ENCODE measurements around the gene CDK6.
"Not testable (repeated sequence)": the region's sequence is repeated elsewhere in the genome, so short reads cannot be mapped to it uniquely, and the experiment has no call there.

The CDK6 gene

DNA sequence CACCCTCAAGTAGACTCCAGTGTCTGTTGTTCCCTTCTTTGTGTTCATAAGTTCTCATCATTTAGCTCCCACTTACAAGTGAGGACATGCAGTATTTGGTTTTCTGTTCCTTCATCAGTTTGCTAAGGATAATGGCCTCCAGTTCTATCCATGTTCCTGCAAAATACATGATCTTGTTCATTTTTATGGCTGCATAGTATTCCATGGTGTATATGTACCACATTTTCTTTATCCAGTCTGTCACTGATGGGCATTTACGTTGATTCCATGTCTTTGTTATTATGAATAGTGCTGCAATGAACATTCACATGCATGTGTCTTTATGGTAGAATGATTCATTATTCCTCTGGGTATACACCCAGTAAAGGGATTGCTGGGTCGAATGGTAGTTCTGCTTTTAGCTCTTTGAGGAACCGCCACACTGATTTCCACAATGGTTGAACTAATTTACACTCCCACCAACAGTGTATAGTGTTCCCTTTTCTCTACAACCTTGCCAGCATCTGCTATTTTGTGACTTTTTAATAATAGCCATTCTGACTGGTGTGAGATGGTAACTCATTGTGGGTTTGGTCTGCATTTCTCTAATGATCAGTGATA lies 79.0 kb downstream of the CDK6 start:
- not testable (repeated sequence) for FAIRE-seq

- FAIRE-seq, result no peak
Measured at GRCh38 chr7:92755680-92756079, 80.7 kb downstream of the CDK6 start.

GRCh38 chr7:92754919-92755581 lies 81.3 kb downstream of the CDK6 start:
- FAIRE-seq, result no peak

DNA sequence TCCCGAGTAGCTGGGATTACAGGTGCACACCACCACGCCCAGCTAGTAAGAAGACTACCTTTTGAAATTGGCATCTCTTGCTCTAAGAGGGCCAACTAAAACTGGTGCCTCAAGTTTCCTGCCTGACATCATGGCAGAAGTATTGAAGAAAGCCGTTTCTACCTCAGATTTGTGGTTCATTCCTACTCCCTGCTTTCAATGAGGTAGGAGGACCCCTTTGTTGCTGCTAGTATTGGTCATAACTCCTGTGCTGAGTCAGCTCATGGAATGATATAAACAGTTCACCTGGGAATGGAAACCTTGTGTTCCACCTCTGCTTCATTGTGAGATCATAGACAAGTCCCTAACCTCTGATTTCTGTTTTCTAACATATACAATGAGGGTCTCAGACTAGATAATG lies 82.8 kb downstream of the CDK6 start:
- no peak for FAIRE-seq

DNA sequence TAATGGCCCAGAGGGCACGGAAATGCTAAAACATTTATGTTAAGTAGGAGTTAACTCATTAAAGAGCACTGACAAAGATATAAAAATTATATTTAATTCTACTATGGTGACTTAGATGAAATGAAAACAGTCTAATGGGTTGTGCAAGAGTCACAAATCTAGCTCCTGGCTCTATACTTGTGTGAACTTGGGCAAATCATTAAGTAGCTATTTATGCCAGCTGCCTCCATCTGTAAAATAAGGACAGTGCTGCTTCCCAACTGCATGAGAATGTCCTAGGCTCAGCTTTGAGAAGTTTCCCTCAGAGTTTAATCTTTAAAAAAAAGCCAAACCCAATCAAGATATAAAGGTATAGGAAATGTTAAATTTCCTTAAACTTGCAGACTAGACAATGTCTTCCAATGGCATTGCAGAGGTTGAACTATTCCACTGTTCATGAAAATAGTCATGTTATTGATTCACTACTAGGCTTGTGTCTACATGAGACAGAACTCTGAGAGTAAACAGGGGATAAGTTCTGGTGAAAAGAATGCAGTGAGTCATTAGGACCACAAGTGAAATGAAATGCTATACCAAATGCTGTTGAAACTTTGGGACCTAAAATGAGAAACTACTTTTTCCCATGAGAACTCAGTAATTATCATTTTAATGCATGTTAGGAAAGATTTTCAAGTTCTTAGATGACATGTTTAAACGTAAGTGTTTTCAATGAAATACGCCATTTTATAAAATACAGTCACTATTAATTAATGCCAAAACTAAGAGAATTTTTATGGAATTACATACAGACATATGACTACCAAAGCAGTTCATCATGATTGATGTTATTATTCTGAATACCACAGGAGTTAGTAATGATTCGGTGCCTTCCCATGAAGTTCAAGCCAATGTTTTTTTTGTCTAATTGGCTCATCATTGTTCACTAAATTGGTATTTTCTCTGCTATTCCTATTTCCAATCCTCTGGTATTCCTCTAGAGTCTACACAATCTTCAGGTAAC lies 84.2 kb downstream of the CDK6 start:
- no peak for FAIRE-seq

GRCh38 chr7:92750946-92751345 lies 85.4 kb downstream of the CDK6 start:
- FAIRE-seq, result no peak

- no peak for FAIRE-seq
Measured at GRCh38 chr7:92750447-92750839, 85.9 kb downstream of the CDK6 start.

- no peak for FAIRE-seq
Measured at GRCh38 chr7:92749832-92750446, 86.4 kb downstream of the CDK6 start.

DNA sequence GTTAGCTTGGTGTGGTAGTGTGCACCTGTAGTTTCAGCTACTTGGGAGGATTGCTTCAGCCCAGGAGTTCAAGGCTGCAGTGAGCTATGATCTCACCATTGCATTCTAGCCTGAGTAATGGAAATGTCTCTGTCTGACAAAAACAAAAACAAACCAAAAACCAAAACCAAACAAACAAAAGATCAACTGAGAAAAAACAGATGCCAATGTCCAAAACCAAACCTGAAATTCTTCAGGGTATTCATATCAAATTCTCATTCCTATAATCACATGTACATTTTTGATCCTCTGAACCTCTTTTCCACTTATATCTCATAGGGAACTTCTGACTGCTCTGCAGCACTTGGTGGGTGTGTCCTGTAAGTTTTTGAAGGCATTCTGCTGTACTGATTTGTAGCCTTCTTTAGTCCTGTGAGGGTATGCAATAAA lies 87.0 kb downstream of the CDK6 start:
- no peak for FAIRE-seq

DNA sequence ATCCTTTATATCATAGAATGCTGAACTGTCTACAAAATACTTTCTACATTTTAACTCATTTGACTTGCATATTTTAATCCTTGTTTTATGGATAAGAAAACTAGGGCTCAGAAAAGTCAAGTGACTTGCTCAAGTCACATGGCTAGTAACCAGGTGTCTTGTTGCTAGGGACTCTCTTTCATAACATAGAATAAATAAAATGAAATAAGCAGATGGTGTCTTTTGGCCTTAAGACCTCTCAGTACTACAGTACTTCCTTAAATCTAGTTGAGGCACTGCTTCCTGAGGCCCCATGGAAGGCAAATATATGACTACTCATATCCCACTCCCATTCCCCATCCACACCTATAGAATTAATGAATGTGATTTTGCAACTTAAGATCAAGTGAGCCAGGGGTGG lies 87.9 kb downstream of the CDK6 start:
- no peak for FAIRE-seq

- no peak for FAIRE-seq
Measured at GRCh38 chr7:92747041-92747835, 89.1 kb downstream of the CDK6 start.

DNA sequence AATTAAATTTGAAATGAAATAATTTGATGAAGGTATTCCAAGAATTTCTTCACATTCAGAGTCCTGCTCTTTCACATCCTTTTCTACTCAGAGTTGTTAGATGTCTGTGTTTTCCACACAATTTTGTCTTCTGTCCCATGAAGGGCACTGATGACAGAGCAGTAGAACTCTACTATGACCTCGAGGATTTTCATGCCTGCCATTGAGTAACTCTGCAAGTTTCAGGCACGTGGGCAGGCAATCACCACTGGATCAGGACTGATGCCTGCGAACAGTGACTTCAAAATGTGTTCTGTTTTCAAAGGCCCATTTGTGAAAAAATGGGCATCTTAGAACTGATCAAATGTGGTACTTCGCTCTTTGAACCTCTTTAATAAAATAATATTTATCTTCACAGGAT lies 91.1 kb downstream of the CDK6 start:
- no peak for FAIRE-seq

- not testable (repeated sequence) for FAIRE-seq
Measured at GRCh38 chr7:92744180-92744579, 92.2 kb downstream of the CDK6 start.

DNA sequence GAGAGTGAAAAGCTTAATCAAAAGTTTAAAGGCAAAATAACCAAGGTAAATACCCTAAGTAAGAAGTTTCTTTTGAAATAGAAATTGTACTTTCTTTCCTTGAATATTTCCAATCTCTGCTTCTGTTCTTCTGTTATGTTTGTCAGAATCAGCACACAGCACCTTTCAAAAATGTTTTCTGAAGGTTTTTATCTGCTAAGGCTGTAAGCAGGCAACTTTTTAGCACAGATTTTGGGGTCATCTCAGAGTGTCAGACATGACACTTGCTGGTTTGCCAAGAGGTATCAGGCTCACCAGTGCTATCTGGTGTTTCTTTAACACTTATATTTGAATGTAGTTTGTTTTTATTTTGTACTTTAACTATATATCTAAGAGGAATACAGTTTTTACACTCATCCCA lies 94.2 kb downstream of the CDK6 start:
- FAIRE-seq, result no peak

DNA sequence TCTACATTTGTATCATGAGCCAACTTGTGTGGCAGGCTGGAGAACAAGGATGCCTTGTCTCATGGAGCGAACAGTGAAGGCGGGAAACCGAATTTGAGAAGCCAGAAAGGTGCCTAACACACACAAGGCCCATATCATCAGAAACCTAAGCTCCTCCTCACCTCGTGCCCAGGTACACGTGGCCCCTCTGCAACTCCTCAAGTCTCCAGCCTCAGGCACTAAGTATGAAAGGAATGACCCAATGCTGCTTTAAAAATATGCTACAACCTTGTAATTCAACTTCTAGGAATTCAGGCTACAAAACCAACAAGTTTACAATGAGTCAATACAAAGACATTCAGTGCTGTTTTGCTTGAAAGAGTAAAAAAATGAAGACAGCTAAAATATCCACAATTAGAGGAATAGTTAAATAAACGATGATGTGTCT lies 95.7 kb downstream of the CDK6 start:
- FAIRE-seq, result no peak

GRCh38 chr7:92740134-92740533 lies 96.2 kb downstream of the CDK6 start:
- FAIRE-seq, result no peak

GRCh38 chr7:92739091-92739490 lies 97.3 kb downstream of the CDK6 start:
- no peak for FAIRE-seq

DNA sequence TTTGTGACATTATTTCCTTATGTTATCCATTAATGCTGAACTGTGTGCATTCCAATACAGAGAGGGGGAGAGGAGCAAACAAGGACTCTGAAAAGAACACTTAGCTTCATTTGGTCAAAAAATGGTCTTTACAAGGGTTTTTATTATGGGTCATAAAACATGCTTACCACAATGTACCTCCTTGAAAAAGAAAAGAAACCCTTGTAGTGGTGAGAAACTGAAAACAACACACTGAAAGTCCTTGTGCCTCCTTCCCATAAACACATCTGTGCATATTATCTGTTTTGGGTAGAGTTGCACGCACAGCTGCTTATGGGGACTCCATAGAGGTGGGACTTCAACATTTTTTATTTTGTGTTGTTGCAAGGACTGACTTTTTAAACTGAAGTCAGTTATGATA lies 98.7 kb downstream of the CDK6 start:
- FAIRE-seq, result no peak

DNA sequence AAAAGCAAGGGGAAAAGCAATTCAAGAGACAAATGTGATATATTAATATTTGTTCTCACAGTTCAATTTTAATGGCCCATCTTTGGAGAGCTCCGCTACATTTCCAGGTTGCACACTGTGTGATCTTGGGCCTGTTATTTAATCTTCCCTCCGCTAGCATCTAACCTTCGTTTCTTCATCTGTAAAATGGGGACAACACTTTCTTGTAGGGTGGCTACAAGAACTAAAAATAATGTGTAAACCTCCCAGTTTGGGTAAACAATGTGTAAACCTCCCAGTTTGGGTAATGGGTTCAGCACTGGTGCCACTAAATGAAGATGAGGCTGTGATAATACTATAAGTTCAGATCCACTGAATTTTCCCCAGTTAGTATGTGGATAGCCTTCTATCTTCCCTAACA lies 99.5 kb downstream of the CDK6 start:
- FAIRE-seq, result no peak

DNA sequence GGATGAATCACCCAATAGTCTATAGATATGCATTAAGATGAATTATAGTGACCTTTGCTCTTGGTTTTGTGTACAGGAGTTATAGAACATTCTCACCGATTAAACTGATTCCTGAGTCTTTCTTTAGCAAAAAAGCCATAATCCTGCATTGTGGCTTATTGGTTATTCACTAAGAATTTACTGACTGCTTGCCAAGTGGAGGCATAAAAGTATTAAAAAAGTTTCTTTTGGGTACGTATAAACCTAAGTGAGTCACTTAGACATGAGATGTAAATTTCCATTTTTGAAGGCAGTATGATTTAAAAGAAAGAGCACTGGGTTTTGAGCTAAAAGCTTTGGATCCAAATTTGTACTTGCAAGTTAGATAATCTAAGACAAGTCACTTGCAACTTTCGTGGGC lies 100.7 kb downstream of the CDK6 start:
- no peak for FAIRE-seq

DNA sequence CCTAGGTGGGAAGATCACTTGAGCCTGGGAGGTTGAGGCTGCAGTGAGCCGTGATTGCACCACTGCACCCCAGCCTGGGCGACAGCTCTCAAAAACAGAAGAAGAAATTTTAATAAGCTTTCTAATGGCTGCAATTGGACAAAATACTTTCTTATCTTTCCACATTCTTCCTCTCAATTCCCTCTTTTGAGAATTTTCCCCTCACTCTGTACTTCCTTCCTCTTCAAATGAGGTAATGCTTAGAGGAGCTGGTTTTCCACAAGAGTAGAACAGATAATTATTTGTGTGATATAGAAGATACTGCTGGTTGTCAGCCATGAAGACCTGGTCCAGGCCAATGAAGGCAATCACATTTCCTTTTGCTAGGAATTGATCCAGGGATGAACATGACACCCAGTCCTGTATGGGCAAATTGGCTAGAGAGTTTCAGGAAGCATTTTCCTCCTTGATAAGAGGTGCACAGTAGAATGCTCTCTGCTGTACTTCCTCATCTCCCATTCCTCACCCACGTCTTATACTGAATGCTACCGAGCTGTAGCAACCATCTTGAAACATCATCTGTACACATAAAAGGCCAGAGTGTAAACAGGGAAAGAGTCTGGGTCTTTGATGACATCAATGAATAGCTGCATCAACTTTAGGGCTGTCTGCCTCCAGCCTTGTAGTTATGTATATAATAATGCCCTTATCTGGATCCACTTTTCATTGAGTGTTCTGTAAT lies 103.9 kb downstream of the CDK6 start:
- no peak for FAIRE-seq
